H9 (cell line): ENCODE results near the gene NRP2. TPM values are rescaled to one million over a fixed set of nuclear protein-coding genes. Genes with fewer than 3 reads are reported as not detected.

ENCODE experiments used
- DNase-seq: peaks from one replicate; pipeline ENCODE4 v3.0.0-alpha.2; 2017
- H2AFZ ChIP-seq: one replicate; pipeline ENCODE4 v1.6.1; 2013; ENCODE audit warnings: mild to moderate bottlenecking, low read length, control low read depth, moderate library complexity
- H2AK5ac ChIP-seq: 2 replicates; pipeline ENCODE4 v1.6.1; 2013; ENCODE audit warnings: low read length, control low read depth, mixed read lengths; ENCODE audit not compliant: insufficient read length
- H2BK120ac ChIP-seq: one replicate; pipeline ENCODE4 v1.6.1; 2013; ENCODE audit warnings: low read depth, mild to moderate bottlenecking, low read length, control low read depth, inconsistent platforms; ENCODE audit not compliant: poor library complexity, severe bottlenecking
- H2BK12ac ChIP-seq: 2 replicates; pipeline ENCODE4 v1.6.1; 2013; ENCODE audit warnings: low read length, control low read depth, mixed read lengths, low read depth; ENCODE audit not compliant: insufficient read length
- H2BK15ac ChIP-seq: 2 replicates; pipeline ENCODE4 v1.6.1; 2013; ENCODE audit warnings: low read depth, low read length, control low read depth
- H2BK20ac ChIP-seq: one replicate; pipeline ENCODE4 v1.6.1; 2013; ENCODE audit warnings: low read depth, mild to moderate bottlenecking, low read length, control low read depth, inconsistent platforms; ENCODE audit not compliant: poor library complexity, severe bottlenecking
- H2BK5ac ChIP-seq: 2 replicates; pipeline ENCODE4 v1.6.1; 2013; ENCODE audit warnings: low read length, control low read depth, mixed read lengths; ENCODE audit not compliant: insufficient read length
- H3K14ac ChIP-seq: 2 replicates; pipeline ENCODE4 v1.6.1; 2013; ENCODE audit warnings: low read length, control low read depth; ENCODE audit not compliant: insufficient read depth
- H3K18ac ChIP-seq: 2 replicates; pipeline ENCODE4 v1.6.1; 2013; ENCODE audit warnings: low read depth, mild to moderate bottlenecking, mixed read lengths, low read length, control low read depth; ENCODE audit not compliant: insufficient read length
- H3K23ac ChIP-seq: 2 replicates; pipeline ENCODE4 v1.6.1; 2013; ENCODE audit warnings: low read length, control low read depth, mixed read lengths, low read depth; ENCODE audit not compliant: insufficient read length
- H3K23me2 ChIP-seq: 2 replicates; pipeline ENCODE4 v1.6.1; 2013; ENCODE audit warnings: low read depth, mild to moderate bottlenecking, mixed read lengths, low read length, control low read depth; ENCODE audit not compliant: insufficient read length, poor library complexity, severe bottlenecking
- H3K27ac ChIP-seq: 2 replicates; pipeline ENCODE4 v1.5.1; 2013; ENCODE audit warnings: low read length, control low read depth, mixed read lengths, low read depth; ENCODE audit not compliant: insufficient read length
- H3K27me3 ChIP-seq: 2 replicates; pipeline ENCODE4 v1.6.1; 2013; ENCODE audit warnings: low read length, control low read depth, inconsistent platforms; ENCODE audit not compliant: insufficient read depth
- H3K4ac ChIP-seq: 2 replicates; pipeline ENCODE4 v1.6.1; 2013; ENCODE audit warnings: low read depth, mild to moderate bottlenecking, control low read depth, inconsistent platforms, low read length, moderate library complexity
- H3K4me1 ChIP-seq: 2 replicates; pipeline ENCODE4 v1.6.1; 2013; ENCODE audit warnings: low read length, control low read depth, inconsistent platforms; ENCODE audit not compliant: insufficient read depth
- H3K4me2 ChIP-seq: 2 replicates; pipeline ENCODE4 v1.6.1; 2013; ENCODE audit warnings: low read length, control low read depth, mixed read lengths; ENCODE audit not compliant: insufficient read length, insufficient read depth
- H3K56ac ChIP-seq: 2 replicates; pipeline ENCODE4 v1.6.1; 2013; ENCODE audit warnings: low read depth, mild to moderate bottlenecking, mixed read lengths, low read length, control low read depth; ENCODE audit not compliant: insufficient read length
- H3K79me1 ChIP-seq: 2 replicates; pipeline ENCODE4 v1.6.1; 2013; ENCODE audit warnings: low read depth, mild to moderate bottlenecking, moderate library complexity, low read length, control low read depth, inconsistent platforms; ENCODE audit not compliant: insufficient read depth, poor library complexity, severe bottlenecking
- H3K79me2 ChIP-seq: 2 replicates; pipeline ENCODE4 v1.6.1; 2013; ENCODE audit warnings: low read length, control low read depth, inconsistent platforms; ENCODE audit not compliant: insufficient read depth
- H3K9ac ChIP-seq: 2 replicates; pipeline ENCODE4 v1.6.1; 2013; ENCODE audit warnings: low read length, control low read depth, mixed read lengths; ENCODE audit not compliant: insufficient read length; ENCODE audit errors: extremely low read depth
- H3K9me3 ChIP-seq: one replicate; pipeline ENCODE4 v1.6.1; 2013; ENCODE audit warnings: low read depth, low read length, inconsistent platforms; ENCODE audit not compliant: control insufficient read depth
- H3T11ph ChIP-seq: one replicate; pipeline ENCODE4 v1.6.1; 2013; ENCODE audit warnings: mild to moderate bottlenecking, low read length, control low read depth, inconsistent platforms
- H4K20me1 ChIP-seq: one replicate; pipeline ENCODE4 v1.6.1; 2013; ENCODE audit not compliant: control insufficient read depth, insufficient read length, insufficient read depth
- H4K5ac ChIP-seq: 2 replicates; pipeline ENCODE4 v1.6.1; 2013; ENCODE audit warnings: low read depth, mild to moderate bottlenecking, mixed read lengths, low read length, control low read depth; ENCODE audit not compliant: insufficient read length
- H4K8ac ChIP-seq: replicated peaks from 2 replicates; pipeline ENCODE4 v1.6.1; 2013; ENCODE audit warnings: low read length, control low read depth, mixed read lengths, low read depth; ENCODE audit not compliant: insufficient read length
- H4K91ac ChIP-seq: 2 replicates; pipeline ENCODE4 v1.6.1; 2013; ENCODE audit warnings: low read depth, mild to moderate bottlenecking, moderate library complexity, mixed read lengths, low read length, control low read depth; ENCODE audit not compliant: insufficient read length
- H3K27ac Mint-ChIP-seq, 3 experiments: 2 replicates in 2 of 3; 3 replicates in 1 of 3; pipeline ENCODE4 v1.8.0; 2020 to 2021; ENCODE audit warnings: mixed read lengths in 3 of 3, mild to moderate bottlenecking in 1 of 3, moderate library complexity in 1 of 3
- H3K27me3 Mint-ChIP-seq: 2 replicates; pipeline ENCODE4 v1.8.0; 2021; ENCODE audit warnings: low read depth, mild to moderate bottlenecking, moderate library complexity, mixed read lengths
- H3K36me3 Mint-ChIP-seq, 3 experiments: 2 replicates in 2 of 3; 3 replicates in 1 of 3; pipeline ENCODE4 v1.8.0; 2020 to 2021; ENCODE audit warnings: low read depth in 3 of 3, mixed read lengths in 3 of 3; ENCODE audit not compliant: insufficient read depth in 1 of 3
- H3K4me1 Mint-ChIP-seq, 2 experiments: 2 replicates each; pipeline ENCODE4 v1.8.0; 2020; ENCODE audit warnings: mixed read lengths in 2 of 2
- H3K4me3 Mint-ChIP-seq, 2 experiments: 2 replicates in 1 of 2; 3 replicates in 1 of 2; pipeline ENCODE4 v1.8.0; 2020 to 2021; ENCODE audit warnings: mild to moderate bottlenecking in 2 of 2, mixed read lengths in 2 of 2, moderate library complexity in 1 of 2
- H3K9me3 Mint-ChIP-seq, 2 experiments: 2 replicates in 1 of 2; 3 replicates in 1 of 2; pipeline ENCODE4 v1.8.0; 2020; ENCODE audit warnings: mild to moderate bottlenecking in 2 of 2, mixed read lengths in 2 of 2, moderate library complexity in 1 of 2
- WGBS: extraction: QIAGEN DNeasy Blood & Tissue Kit; methylation state at CpG from one replicate; pipeline ENCODE4 v1.1.7; 2013; ENCODE audit warnings: missing lambda C conversion rate, low lambda C conversion rate, mixed read lengths; ENCODE audit not compliant: insufficient read length; ENCODE audit errors: extremely low coverage; 5-methylcytosine and 5-hydroxymethylcytosine counted together
- total RNA-seq: library from RNA; stranded (reverse); gene quantifications from 2 replicates; pipeline ENCODE4 v1.2.1, GENCODE V29; 2021
- TF ChIP-seq, protein P1 (sequence below): fragments of 200-600 bp; sonication (generic); conservative IDR thresholded peaks from 3 replicates; pipeline ENCODE4 v1.8.0; 2021; ENCODE audit warnings: antibody characterized with exemption, mild to moderate bottlenecking

Gene NRP2
- total RNA-seq, 1 experiment from 2014 or later, result 19.7 TPM

- no peak overlapping the region for H2BK120ac ChIP-seq
- no CpG with 5 or more reads among the region's 7 CpGs for WGBS
Observed at GRCh38 chr2:205768341-205768740, 86.0 kb downstream of the NRP2 start.

More at GRCh38 chr2:205768341-205768740, 86.0 kb downstream of the NRP2 start:
- Histone ChIP-seq H2BK12ac (no peak overlapping the region), H4K20me1 (no peaks in the 10 kb centered on the region), H2BK5ac (no peak overlapping the region), H4K8ac (no peak overlapping the region), H3K79me2 (no peaks in the 10 kb centered on the region), H3K18ac (no peak overlapping the region), H4K91ac (no peak overlapping the region), H3K79me1 (no peaks in the 10 kb centered on the region), H3K9ac (no peak overlapping the region), H2AFZ (no peak overlapping the region), H4K5ac (no peak overlapping the region), H3K27ac (no peak overlapping the region), H3K9me3 (no peaks in the 10 kb centered on the region), H3K4me1 (peaks cover 3% of the 10 kb centered on the region; the same call in 1 of the 2 replicates), H2AK5ac (no peak overlapping the region), H3K14ac (no peak overlapping the region), H3K23me2 (no peaks in the 10 kb centered on the region), H3K27me3 (no peaks in the 10 kb centered on the region), H3K23ac (no peak overlapping the region), H3K4me2 (no peak overlapping the region), H3K56ac (no peak overlapping the region), H2BK15ac (no peak overlapping the region), H2BK20ac (no peak overlapping the region), H3K4ac (no peak overlapping the region), H3T11ph (no peak overlapping the region)
- TF ChIP-seq, protein P1, sequence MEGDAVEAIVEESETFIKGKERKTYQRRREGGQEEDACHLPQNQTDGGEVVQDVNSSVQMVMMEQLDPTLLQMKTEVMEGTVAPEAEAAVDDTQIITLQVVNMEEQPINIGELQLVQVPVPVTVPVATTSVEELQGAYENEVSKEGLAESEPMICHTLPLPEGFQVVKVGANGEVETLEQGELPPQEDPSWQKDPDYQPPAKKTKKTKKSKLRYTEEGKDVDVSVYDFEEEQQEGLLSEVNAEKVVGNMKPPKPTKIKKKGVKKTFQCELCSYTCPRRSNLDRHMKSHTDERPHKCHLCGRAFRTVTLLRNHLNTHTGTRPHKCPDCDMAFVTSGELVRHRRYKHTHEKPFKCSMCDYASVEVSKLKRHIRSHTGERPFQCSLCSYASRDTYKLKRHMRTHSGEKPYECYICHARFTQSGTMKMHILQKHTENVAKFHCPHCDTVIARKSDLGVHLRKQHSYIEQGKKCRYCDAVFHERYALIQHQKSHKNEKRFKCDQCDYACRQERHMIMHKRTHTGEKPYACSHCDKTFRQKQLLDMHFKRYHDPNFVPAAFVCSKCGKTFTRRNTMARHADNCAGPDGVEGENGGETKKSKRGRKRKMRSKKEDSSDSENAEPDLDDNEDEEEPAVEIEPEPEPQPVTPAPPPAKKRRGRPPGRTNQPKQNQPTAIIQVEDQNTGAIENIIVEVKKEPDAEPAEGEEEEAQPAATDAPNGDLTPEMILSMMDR, result no peak
- no peak overlapping the region for H3K4me3 Mint-ChIP-seq
- no peak for DNase-seq
- H3K4me1 Mint-ChIP-seq, result peaks cover 42 to 46% of the 10 kb centered on the region in 2 experiments
- H3K9me3 Mint-ChIP-seq, result no peaks in the 10 kb centered on the region
- H3K27me3 Mint-ChIP-seq, result peaks cover 11% of the 10 kb centered on the region
- H3K36me3 Mint-ChIP-seq, result peaks cover 0 to 9% (median 7%) of the 10 kb centered on the region in 3 experiments; a peak in 3 of 7 replicates
- H3K27ac Mint-ChIP-seq, result no peak overlapping the region
